ENCODE data around the gene METTL23. TPM values are rescaled to one million over a fixed set of nuclear protein-coding genes. Genes with fewer than 3 reads are reported as not detected.

Gene METTL23
- total and polyA plus RNA-seq, 2 donors = 22.6 to 38.4 TPM

GRCh38 chr17:76772842-76773525 lies 46.3 kb downstream of the METTL23 start:
- Histone ChIP-seq H3K4me1 (ENCODE audit: insufficient read depth) (no peaks in the 10 kb centered on the region), H3K36me3 (ENCODE audit: insufficient read depth) (peaks cover 9% of the 10 kb centered on the region), H3K27ac (ENCODE audit: low read depth) (no peak overlapping the region), H3K4me3 (ENCODE audit: low read depth, low read length) (no peak overlapping the region)
- DNase-seq (ENCODE audit: extremely low spot score) = no peak
- WGBS = 48% methylated on average over 6 of the region's 6 CpGs

DNA sequence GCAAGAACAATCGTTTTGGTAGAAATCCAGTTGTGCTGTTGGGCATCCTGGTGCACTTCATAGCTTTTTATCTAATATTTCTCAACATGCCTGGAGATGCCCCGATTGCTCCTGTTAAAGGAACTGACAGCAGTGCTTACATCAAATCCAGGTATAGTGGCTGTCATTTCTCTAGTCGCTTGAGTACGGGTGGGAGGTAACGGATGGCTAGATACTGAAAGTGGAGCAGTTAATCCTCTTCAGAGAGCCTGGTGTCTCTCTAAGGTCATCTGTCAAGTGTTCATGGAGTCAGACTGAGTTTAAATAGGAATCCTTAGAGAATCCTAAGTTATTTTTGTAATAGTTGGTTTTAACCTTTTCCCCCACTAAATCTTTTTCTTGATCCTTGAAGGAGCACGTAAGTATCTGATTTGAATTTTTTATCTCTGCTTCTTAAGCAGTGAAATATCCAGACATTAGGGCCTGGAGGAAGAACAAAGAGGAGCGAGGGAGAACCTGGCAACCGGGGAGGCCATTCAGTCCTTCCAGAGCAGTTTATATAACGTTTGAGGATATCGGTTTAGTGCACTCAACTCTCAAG lies 48.5 kb downstream of the METTL23 start:
- WGBS = 69% methylated on average over 10 of the region's 10 CpGs
- peaks cover 9% of the 10 kb centered on the region for H3K36me3 ChIP-seq (ENCODE audit: insufficient read depth)

DNA sequence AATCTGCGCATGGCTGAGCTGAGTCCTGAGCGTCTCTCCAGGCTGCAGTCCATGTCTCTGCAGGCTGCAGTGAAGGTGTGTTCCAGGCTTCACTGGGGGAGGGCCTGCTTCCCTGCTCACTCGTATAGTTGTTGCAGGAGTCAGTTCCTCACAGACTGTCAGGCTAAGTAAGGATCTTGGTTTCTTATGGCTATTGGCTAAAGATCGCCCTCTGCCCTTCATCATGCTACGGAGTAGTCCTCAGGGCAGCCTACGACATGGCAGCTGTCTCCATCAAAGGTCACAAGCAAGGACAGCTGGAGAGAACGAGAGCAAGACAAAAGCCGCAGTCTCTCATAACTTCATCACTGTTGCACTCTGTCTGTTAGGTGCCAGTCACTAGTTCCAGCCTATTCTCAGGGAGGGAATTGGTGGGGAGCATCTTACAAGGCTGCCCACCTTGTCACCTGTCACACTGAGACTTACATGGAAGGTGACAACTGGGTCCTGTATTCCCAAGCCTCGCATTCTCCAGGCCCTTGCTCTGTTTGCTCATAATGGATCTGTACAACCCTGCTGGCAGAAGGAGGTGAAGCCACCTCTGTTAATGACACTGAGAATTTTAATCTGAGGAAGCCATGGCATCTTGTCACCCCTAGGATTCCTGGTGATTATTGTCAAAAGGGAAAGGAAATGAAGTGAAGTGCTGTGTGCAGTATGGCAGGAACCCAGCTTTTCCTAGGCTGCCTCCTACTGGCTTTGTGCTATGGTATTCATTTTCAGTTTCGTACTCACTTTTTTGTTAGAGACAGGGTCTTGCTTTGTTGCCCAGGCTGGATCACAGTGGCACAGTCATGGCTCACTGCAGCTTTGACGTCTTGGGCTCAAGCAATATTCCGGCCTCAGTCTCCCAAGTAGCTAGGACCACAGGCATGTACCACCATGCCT lies 54.7 kb downstream of the METTL23 start:
- H3K36me3 ChIP-seq (ENCODE audit: insufficient read depth) = peaks cover 3% of the 10 kb centered on the region
- H3K4me3 ChIP-seq (ENCODE audit: low read depth, low read length) = no peak overlapping the region
- DNase-seq (ENCODE audit: extremely low spot score) = no peak
- WGBS = 86% methylated on average over 12 of the region's 12 CpGs
- no peaks in the 10 kb centered on the region for H3K4me1 ChIP-seq (ENCODE audit: insufficient read depth)
- H3K27ac ChIP-seq (ENCODE audit: low read depth) = no peak overlapping the region

More for the DNA sequence above, 48.5 kb downstream of the METTL23 start:
- no peaks in the 10 kb centered on the region for H3K4me1 ChIP-seq (ENCODE audit: insufficient read depth)
- H3K27ac ChIP-seq (ENCODE audit: low read depth) = no peak overlapping the region
- no peak overlapping the region for H3K4me3 ChIP-seq (ENCODE audit: low read depth, low read length)
- no peak for DNase-seq (ENCODE audit: extremely low spot score)

- Histone ChIP-seq H3K27ac (ENCODE audit: low read depth) (no peak overlapping the region), H3K4me1 (ENCODE audit: insufficient read depth) (no peaks in the 10 kb centered on the region), H3K36me3 (ENCODE audit: insufficient read depth) (peaks cover 3% of the 10 kb centered on the region), H3K4me3 (ENCODE audit: low read depth, low read length) (no peak overlapping the region)
- 80% methylated on average over 5 of the region's 5 CpGs for WGBS
- DNase-seq (ENCODE audit: extremely low spot score) = no peak
These were observed 56.5 kb downstream of the METTL23 start for GRCh38 chr17:76783146-76783545.

Small RNA genes within 50 kb of the gene (small RNA-seq; reads per million reads assigned to genes)
- not detected for gene AC005837.3
- not detected for gene RF02271
- not detected for gene RNU6-97P
- gene RNY4P36 = 0.12 reads per million

Other genes starting within 250 kb of the METTL23 start
- 4.2 TPM for gene RHBDF2, start 225.4 kb upstream of the METTL23 start, total RNA-seq
- gene RHBDF2, start 225.4 kb upstream of the METTL23 start, polyA plus RNA-seq = 17.2 TPM
- 14.4 TPM for gene CYGB, start 189.1 kb upstream of the METTL23 start, total RNA-seq
- gene CYGB, start 189.1 kb upstream of the METTL23 start, polyA plus RNA-seq = 68.7 TPM
- gene PRCD, start 186.8 kb upstream of the METTL23 start, total RNA-seq = 7.1 TPM
- 10.6 TPM for gene PRCD, start 186.8 kb upstream of the METTL23 start, polyA plus RNA-seq
- gene ST6GALNAC2, start 141.0 kb upstream of the METTL23 start, total RNA-seq = 10.3 TPM
- gene ST6GALNAC2, start 141.0 kb upstream of the METTL23 start, polyA plus RNA-seq = 7.6 TPM
- gene ST6GALNAC1, start 83.1 kb upstream of the METTL23 start, total RNA-seq = 0.42 TPM
- gene ST6GALNAC1, start 83.1 kb upstream of the METTL23 start, polyA plus RNA-seq = 4.2 TPM
- gene MXRA7, start 15.9 kb upstream of the METTL23 start, total RNA-seq = 188 TPM
- gene MXRA7, start 15.9 kb upstream of the METTL23 start, polyA plus RNA-seq = 432 TPM
- gene JMJD6, start 233 bp upstream of the METTL23 start, total RNA-seq = 13.5 TPM
- gene JMJD6, start 233 bp upstream of the METTL23 start, polyA plus RNA-seq = 41.4 TPM
- gene SRSF2, start 10.5 kb downstream of the METTL23 start, total RNA-seq = 134 TPM
- 148 TPM for gene SRSF2, start 10.5 kb downstream of the METTL23 start, polyA plus RNA-seq
- gene MFSD11, start 11.3 kb downstream of the METTL23 start, total RNA-seq = 69.5 TPM
- 16.6 TPM for gene MFSD11, start 11.3 kb downstream of the METTL23 start, polyA plus RNA-seq
- gene MGAT5B, start 141.6 kb downstream of the METTL23 start, total RNA-seq = 0.63 TPM
- 0.38 TPM for gene MGAT5B, start 141.6 kb downstream of the METTL23 start, polyA plus RNA-seq